Astrocyte of the spinal cord (primary cell): ENCODE data around the gene PARD3B.

ENCODE experiments used
- DNase-seq: peaks from one replicate; pipeline ENCODE4 v3.0.0; 2011; ENCODE audit warnings: low read depth, low spot score
- H3K4me3 ChIP-seq: 2 replicates; pipeline ENCODE4 v1.5.1; 2011; ENCODE audit warnings: low read depth, mild to moderate bottlenecking, low read length, moderate library complexity
- CTCF ChIP-seq: IDR thresholded peaks from 2 replicates; pipeline ENCODE4 v1.5.1; 2012; ENCODE audit warnings: low read depth, mild to moderate bottlenecking, low read length, inconsistent platforms
- in situ Hi-C: cut with HindIII; loops from 2 replicates; pipeline ENCODE4 v1.10.0; 2017; ENCODE audit warnings: low sequenced_read_pairs

PARD3B gene

GRCh38 chr2:205531489-205532148, 986.3 kb downstream of the PARD3B start:
- DNase-seq, result no peak
- H3K4me3 ChIP-seq, result no peak overlapping the region
- in situ Hi-C loops, result no loop called here
- TF ChIP-seq CTCF, result no peak

GRCh38 chr2:205535001-205535400, 989.7 kb downstream of the PARD3B start:
- DNase-seq, result no peak
- no peak for TF ChIP-seq CTCF
- H3K4me3 ChIP-seq, result no peak overlapping the region
- in situ Hi-C loops, result no loop called here

GRCh38 chr2:205539603-205540002, 994.3 kb downstream of the PARD3B start:
- in situ Hi-C loops, result no loop called here
- no peak for DNase-seq
- no peak overlapping the region for H3K4me3 ChIP-seq
- TF ChIP-seq CTCF, result no peak

- DNase-seq, result no peak
- no peak for TF ChIP-seq CTCF
- in situ Hi-C loops, result no loop called here
- no peak overlapping the region for H3K4me3 ChIP-seq
These were observed 994.8 kb downstream of the PARD3B start for GRCh38 chr2:205540036-205540435.

GRCh38 chr2:205543262-205543843, 998.1 kb downstream of the PARD3B start:
- in situ Hi-C loops, result no loop called here
- no peak overlapping the region for H3K4me3 ChIP-seq
- DNase-seq, result no peak
- TF ChIP-seq CTCF, result no peak

GRCh38 chr2:205543937-205544702, 998.8 kb downstream of the PARD3B start:
- no peak for TF ChIP-seq CTCF
- DNase-seq, result no peak
- in situ Hi-C loops, result no loop called here
- H3K4me3 ChIP-seq, result no peak overlapping the region
